GM18868 (cell line): ENCODE results near the gene TMEFF2.

ENCODE experiments used
- ATAC-seq: cut with Tn5 transposase; IDR thresholded peaks from one replicate; pipeline ENCODE4 v1.9.1; 2021; ENCODE audit warnings: mild to moderate bottlenecking, moderate library complexity; ENCODE audit not compliant: unreplicated experiment

TMEFF2 gene

DNA sequence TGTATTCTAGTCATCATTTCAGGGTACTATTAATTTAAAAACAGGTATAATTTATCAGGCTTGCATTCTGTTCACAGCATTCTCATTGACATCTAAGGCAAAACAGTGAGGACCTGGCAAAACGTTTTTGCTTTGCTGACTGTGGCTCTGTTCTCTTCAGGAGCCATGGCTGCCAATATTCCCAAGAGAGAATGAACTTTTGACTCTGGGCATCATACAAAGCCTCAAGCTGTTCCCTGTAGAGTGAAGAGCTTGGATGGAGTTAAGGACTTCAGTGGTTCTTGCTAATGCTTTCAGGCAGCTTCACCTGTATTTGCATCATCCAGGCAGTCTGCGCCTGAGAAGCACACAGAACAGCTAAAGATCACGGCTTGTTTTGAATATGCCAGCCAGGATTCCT is 282.0 kb downstream of the TMEFF2 start:
- ATAC-seq, result no peak

DNA sequence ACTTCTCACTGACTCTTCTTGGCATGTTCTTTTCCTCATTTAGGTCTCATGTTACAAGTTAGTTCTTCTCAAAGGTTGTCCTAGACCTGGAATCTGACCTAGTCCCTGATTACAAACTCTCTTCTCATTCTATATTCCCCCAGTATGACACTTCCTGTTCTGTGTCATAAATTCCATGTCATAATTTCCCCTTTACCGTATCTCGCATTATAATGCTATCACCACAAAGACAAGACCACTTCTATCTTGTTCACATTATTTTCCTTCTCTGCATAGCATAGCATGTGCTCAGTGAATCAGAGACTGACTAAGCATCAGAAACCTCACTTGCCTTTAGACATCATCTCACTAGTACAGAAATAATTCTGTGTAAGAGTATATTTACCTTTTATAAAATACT is 284.2 kb downstream of the TMEFF2 start:
- ATAC-seq, result no peak

DNA sequence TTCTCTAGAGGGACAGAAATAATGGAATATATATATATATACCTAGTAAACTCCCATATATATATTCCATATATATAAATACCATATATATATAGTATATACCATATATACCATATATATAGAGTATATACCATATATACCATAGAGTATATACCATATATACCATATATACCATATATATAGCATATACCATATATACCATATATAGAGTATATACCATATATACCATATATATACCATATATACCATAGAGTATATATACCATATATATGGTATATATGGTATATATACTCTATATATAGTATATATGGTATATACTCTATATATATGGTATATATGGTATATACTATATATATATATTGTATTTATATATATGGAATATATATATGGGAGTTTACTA is 285.9 kb downstream of the TMEFF2 start:
- ATAC-seq, result no peak

DNA sequence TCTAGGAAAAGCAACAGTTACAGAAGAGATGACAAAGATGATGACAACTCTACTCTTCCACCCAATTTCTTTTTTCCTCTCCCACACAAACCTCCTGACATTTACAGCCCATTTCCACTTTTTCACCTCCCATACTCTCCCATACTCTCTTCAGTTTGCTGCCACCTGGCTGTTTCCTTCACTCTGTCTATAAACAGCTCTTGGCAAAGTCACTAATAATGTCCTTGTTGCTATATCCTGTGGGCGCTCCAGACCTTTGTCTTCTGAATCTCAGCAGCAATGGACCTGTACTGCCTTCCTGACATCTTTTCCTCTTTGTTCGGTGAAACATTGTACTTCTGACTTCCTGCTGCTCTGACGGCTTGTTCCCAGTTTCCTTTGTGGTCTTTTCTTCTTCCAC is 287.2 kb downstream of the TMEFF2 start:
- ATAC-seq, result no peak

DNA sequence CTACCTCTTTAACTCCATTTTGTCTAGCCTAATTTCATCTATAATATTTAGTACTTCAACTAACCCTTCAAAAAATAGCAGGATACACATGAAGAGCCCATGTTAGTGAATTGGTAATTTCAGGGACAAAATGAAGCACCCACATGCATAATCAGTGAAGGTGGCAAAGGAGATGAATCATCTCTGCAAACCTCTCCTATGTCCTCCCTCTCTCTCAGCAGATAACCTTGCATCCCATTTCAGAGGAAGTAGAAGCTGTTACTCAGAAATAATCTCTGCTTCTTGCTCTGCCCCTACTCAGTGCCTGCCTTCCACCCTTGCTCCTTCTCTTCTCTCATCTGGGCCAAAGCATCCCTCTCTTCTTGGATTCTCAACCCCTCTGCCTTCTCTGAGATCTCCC is 287.6 kb downstream of the TMEFF2 start:
- ATAC-seq, result peak; percentile 37

DNA sequence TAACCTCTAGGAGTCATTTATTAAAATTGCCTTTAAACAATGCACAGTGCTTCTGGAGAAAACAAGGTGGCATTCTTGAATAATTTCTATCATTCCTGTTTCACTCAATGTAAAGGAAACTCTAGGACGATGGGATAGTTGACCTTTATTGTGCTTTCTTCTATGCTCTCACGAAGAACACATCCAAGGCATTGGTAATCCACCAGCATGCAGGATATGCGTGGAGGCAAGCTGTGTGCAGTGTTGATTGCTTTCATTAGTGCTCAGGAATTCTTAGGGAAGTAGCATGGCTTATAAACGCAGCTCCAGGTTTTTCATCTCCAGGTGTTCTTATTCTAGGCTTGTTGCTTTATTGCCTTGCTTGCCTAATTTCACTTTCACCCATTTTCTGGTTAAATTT is 289.4 kb downstream of the TMEFF2 start:
- no peak for ATAC-seq

DNA sequence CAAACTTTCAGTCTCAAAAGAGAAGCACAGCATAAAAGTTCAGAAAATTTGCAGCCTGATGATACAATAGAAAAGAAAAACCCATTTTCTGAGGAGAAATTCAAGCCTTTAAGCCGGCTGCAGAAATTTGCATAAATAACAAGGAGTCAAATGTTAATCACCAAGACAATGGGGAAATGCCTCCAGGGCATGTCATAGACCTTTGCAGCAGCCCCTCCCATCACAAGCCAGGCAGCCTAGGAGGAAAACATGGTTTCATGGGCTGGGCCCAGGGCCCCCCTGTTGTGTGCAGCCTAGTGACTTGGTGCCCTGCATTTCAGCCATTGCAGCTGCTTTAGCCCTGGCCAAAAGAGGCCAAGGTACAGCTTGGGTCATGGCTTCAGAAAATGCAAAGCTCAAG is 293.7 kb downstream of the TMEFF2 start:
- ATAC-seq, result no peak

DNA sequence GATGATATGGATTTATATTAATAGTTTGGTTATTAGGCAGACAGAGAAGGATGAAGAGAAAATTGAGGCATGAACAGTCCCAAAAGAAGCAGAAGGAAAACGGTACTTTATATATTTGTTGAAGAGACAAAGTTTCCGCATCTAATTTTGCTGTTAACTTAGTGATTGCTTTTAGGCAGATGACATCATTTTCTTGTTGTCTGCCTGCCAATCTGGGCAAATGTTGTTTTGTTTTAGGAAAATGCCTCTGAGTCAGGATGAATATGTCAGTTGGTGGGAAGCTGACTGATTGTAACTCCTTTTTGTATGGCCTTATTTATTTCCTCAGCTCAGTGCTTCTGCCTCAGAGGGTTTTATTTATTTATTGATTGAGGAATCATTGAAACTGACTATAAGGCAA is 295.3 kb downstream of the TMEFF2 start:
- ATAC-seq, result no peak
